B cell (primary cell): ENCODE measurements around the gene S100A5. TPM values are rescaled to one million over a fixed set of nuclear protein-coding genes. Genes with fewer than 3 reads are reported as not detected.
"Not testable (repeated sequence)": the region's sequence is repeated elsewhere in the genome, so short reads cannot be mapped to it uniquely, and the experiment has no call there.

Experiments used
- ATAC-seq: fragments of 200-7000 bp; cut with Tn5 transposase; one replicate; pipeline ENCODE4 v1.10.0; 2021; ENCODE audit warnings: low read depth, mild to moderate bottlenecking, moderate number of reproducible peaks, moderate library complexity
- CTCF ChIA-PET: fragments of 350-600 bp; sonication (Branson Sonifier 250); formaldehyde crosslinking; loops from one replicate; lab custom pipeline; 2021; ENCODE audit warnings: antibody characterized with exemption, inconsistent platforms; lab: Charles Lee
- POLR2A ChIA-PET: fragments of 350-600 bp; sonication (Branson Sonifier 250); formaldehyde crosslinking; loops from one replicate; lab custom pipeline; 2021; ENCODE audit warnings: antibody characterized with exemption; lab: Charles Lee
- DNase-seq: peaks from one replicate; pipeline ENCODE4 v3.0.0; 2013
- H2AFZ ChIP-seq: 2 replicates; pipeline ENCODE4 v1.6.1; 2012; ENCODE audit warnings: mild to moderate bottlenecking, low read depth, low read length; ENCODE audit not compliant: insufficient read depth, poor library complexity, severe bottlenecking
- H3K27ac ChIP-seq, 2 donors: 1 replicate in 1 of 2; 2 replicates in 1 of 2; pipeline ENCODE4 v1.5.1; 2012 to 2013; ENCODE audit warnings: low read length in 2 of 2, mild to moderate bottlenecking in 2 of 2, moderate library complexity in 1 of 2
- H3K27me3 ChIP-seq, 4 experiments: fragments of 200-600 bp in 1 of 4; sonication (generic) in 1 of 4; replicated peaks in 1 of 4; 1 replicate in 2 of 4; 2 replicates in 2 of 4; pipeline versions ENCODE4 v1.6.1 to v1.7.0; 2013 to 2016; ENCODE audit warnings: low read length in 3 of 4, mild to moderate bottlenecking in 2 of 4, mixed read lengths in 1 of 4, moderate library complexity in 1 of 4; ENCODE audit not compliant: insufficient read depth in 4 of 4, control insufficient read depth in 3 of 4; ENCODE audit errors: control extremely low read depth in 1 of 4
- H3K36me3 ChIP-seq, 2 experiments: replicated peaks in 1 of 2; 1 replicate in 1 of 2; 2 replicates in 1 of 2; pipeline versions ENCODE4 v1.6.1 to v1.7.1; 2013; ENCODE audit warnings: low read length in 1 of 2; ENCODE audit not compliant: insufficient read depth in 2 of 2, control insufficient read depth in 1 of 2; ENCODE audit errors: control extremely low read depth in 1 of 2, extremely low read depth in 1 of 2
- H3K4me1 ChIP-seq, 2 donors: fragments of 200-600 bp in 1 of 2; sonication (generic) in 1 of 2; 1 replicate in 1 of 2; 2 replicates in 1 of 2; pipeline versions ENCODE4 v1.5.1 to v1.6.1; 2013 to 2017; ENCODE audit warnings: low read length in 2 of 2; ENCODE audit not compliant: control insufficient read depth in 2 of 2, insufficient read depth in 2 of 2
- H3K4me2 ChIP-seq: replicated peaks from 2 replicates; pipeline ENCODE3; 2012; ENCODE audit warnings: mild to moderate bottlenecking, low read depth, low read length; ENCODE audit not compliant: poor library complexity, severe bottlenecking
- H3K4me3 ChIP-seq, 5 experiments: fragments of 200-600 bp in 1 of 5; sonication (generic) in 1 of 5; 1 replicate in 3 of 5; 2 replicates in 2 of 5; pipeline versions ENCODE4 v1.5.1 to v1.7.0; 2011 to 2016; ENCODE audit warnings: low read length in 4 of 5, mild to moderate bottlenecking in 4 of 5, low read depth in 2 of 5, control low read depth in 1 of 5, moderate library complexity in 1 of 5; ENCODE audit not compliant: insufficient read depth in 1 of 5; ENCODE audit errors: control extremely low read depth in 1 of 5, extremely low read depth in 1 of 5
- H3K79me2 ChIP-seq: fragments of 200-600 bp; sonication (generic); one replicate; pipeline ENCODE4 v1.6.0; 2016; ENCODE audit warnings: low read length; ENCODE audit not compliant: control insufficient read depth, insufficient read depth
- H3K9ac ChIP-seq: fragments of 200-600 bp; sonication (generic); 2 replicates; pipeline ENCODE4 v1.6.1; 2017; ENCODE audit warnings: mild to moderate bottlenecking, low read length, moderate library complexity
- H3K9me3 ChIP-seq, 3 donors: one replicate each; pipeline versions ENCODE4 v1.6.1 to v1.7.1; 2013; ENCODE audit warnings: low read length in 2 of 3; ENCODE audit not compliant: control insufficient read depth in 2 of 3, insufficient read depth in 1 of 3; ENCODE audit errors: control extremely low read depth in 1 of 3
- H4K20me1 ChIP-seq: 2 replicates; pipeline ENCODE4 v1.6.0; 2012; ENCODE audit warnings: mild to moderate bottlenecking, low read length; ENCODE audit not compliant: insufficient read depth, control insufficient read depth, poor library complexity, severe bottlenecking
- H3K27ac Mint-ChIP-seq: one replicate; pipeline ENCODE4 v1.8.0; 2021; ENCODE audit warnings: mixed read lengths
- H3K27me3 Mint-ChIP-seq: one replicate; pipeline ENCODE4 v1.8.0; 2021; ENCODE audit warnings: mixed read lengths
- H3K4me1 Mint-ChIP-seq: one replicate; pipeline ENCODE4 v1.8.0; 2021; ENCODE audit warnings: mixed read lengths
- H3K4me3 Mint-ChIP-seq: one replicate; pipeline ENCODE4 v1.8.0; 2021; ENCODE audit warnings: mixed read lengths
- H3K9me3 Mint-ChIP-seq: one replicate; pipeline ENCODE4 v1.8.0; 2022; ENCODE audit warnings: mixed read lengths; ENCODE audit not compliant: insufficient read depth
- CTCF ChIP-seq: fragments of 200-600 bp; IDR thresholded peaks from one replicate; pipeline ENCODE4 v1.8.0; 2022; ENCODE audit warnings: antibody characterized with exemption, mild to moderate bottlenecking
- EZH2 ChIP-seq: IDR thresholded peaks from 2 replicates; pipeline ENCODE4 v1.6.1; 2012; ENCODE audit warnings: borderline replicate concordance, low read depth, mild to moderate bottlenecking, moderate library complexity, low read length; ENCODE audit not compliant: insufficient read depth, poor library complexity, severe bottlenecking
- WGBS: methylation state at CpG from one replicate; pipeline ENCODE4 v1.1.5; 2013; ENCODE audit warnings: missing lambda C conversion rate; ENCODE audit not compliant: insufficient coverage; 5-methylcytosine and 5-hydroxymethylcytosine counted together
- intact Hi-C: fragments of 100-400 bp; cut with micrococcal nuclease; formaldehyde crosslinking; loops from one replicate; pipeline ENCODE4 v1.10.0; 2022
- polyA plus RNA-seq: library from polyadenylated mRNA; depleted of rRNA; stranded (reverse); fragments of >200 nt; gene quantifications from 2 replicates; pipeline ENCODE4 v1.2.3, GENCODE V29; 2012
- total RNA-seq, 2 donors: library from RNA; stranded (reverse); fragments of 120-200 nt in 1 of 2; gene quantifications; 1 replicate in 1 of 2; 2 replicates in 1 of 2; pipeline versions ENCODE4 v1.2.3 to v1.2.4, GENCODE V29; 2013 to 2022

S100A5 gene
- total and polyA plus RNA-seq, 2 donors (not counting 1 experiment from before 2014, with no cell fraction given): 0.64 TPM; not detected in 1

GRCh38 chr1:153582836-153583235 lies 42.1 kb upstream of the S100A5 start:
- H3K4me2 ChIP-seq, H3K27ac ChIP-seq, H3K4me1 ChIP-seq, H3K9me3 ChIP-seq, H3K27me3 ChIP-seq, POLR2A ChIA-PET, H2AFZ ChIP-seq, H3K4me3 ChIP-seq, H3K36me3 ChIP-seq, H3K9me3 Mint-ChIP-seq, H3K4me3 Mint-ChIP-seq, H3K9ac ChIP-seq, H3K4me1 Mint-ChIP-seq, H3K27ac Mint-ChIP-seq, intact Hi-C loops, CTCF ChIA-PET, ATAC-seq, DNase-seq, H3K79me2 ChIP-seq, H4K20me1 ChIP-seq: not testable (repeated sequence)
- peaks cover 21% of the 10 kb centered on the region for H3K27me3 Mint-ChIP-seq
- 96% methylated on average over 14 of the region's 34 CpGs for WGBS

GRCh38 chr1:153578936-153579335 lies 38.2 kb upstream of the S100A5 start:
- H3K27ac Mint-ChIP-seq: no peak overlapping the region
- no peak overlapping the region for H3K4me3 Mint-ChIP-seq
- H3K36me3 ChIP-seq: no peaks in the 10 kb centered on the region
- H3K4me2 ChIP-seq: no peak overlapping the region
- 83% methylated on average over 1 of the region's 3 CpGs for WGBS
- H3K9me3 Mint-ChIP-seq: no peaks in the 10 kb centered on the region
- H3K9me3 ChIP-seq: no peaks in the 10 kb centered on the region
- ATAC-seq: no peak
- TF ChIP-seq EZH2 (no peak), CTCF (no peak)
- intact Hi-C loops: no loop called here
- no peaks in the 10 kb centered on the region for H3K79me2 ChIP-seq
- H3K27me3 ChIP-seq: peaks cover 0 to 4% (median 1%) of the 10 kb centered on the region in 4 experiments
- no peak overlapping the region for H3K27ac ChIP-seq
- H3K27me3 Mint-ChIP-seq: peaks cover 15% of the 10 kb centered on the region
- H4K20me1 ChIP-seq: no peaks in the 10 kb centered on the region
- H3K4me1 ChIP-seq: peaks cover 0 to 5% of the 10 kb centered on the region in 2 donors
- no peak for DNase-seq
- no peak overlapping the region for H3K4me3 ChIP-seq
- peaks cover 3% of the 10 kb centered on the region for H3K4me1 Mint-ChIP-seq
- no peak overlapping the region for H3K9ac ChIP-seq
- H2AFZ ChIP-seq: no peak overlapping the region
- ChIA-PET CTCF (interaction anchor here (2.5 to 2.6 kb wide), 2 partner anchors 10 to 69 kb away, joined by 10 to 11 read pairs; no protein-coding TSS in a partner anchor), POLR2A (no interaction called here)
